ENCODE measurements around the gene ALX4.

ALX4 gene

DNA sequence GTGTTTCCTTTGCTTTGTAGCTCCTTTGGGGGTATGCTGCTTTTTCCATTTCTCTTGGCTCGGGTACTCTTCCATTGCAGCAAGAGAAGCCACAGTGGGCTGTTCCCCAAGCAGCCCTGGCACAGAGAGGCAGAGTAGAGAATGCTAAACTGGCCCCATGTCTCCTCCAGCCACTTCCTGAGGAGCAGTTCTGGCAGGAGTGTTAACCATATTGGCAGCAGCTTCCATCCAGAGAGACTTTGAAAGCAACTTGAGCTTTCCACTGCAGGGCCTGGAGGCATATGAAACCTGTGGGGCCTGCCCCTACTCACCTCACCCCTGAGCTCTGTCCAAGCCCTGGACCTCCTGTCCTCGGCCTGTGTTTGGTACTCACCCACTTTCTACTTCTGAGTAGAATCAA lies 61.8 kb downstream of the ALX4 start:
- no peak overlapping the region for H3K27ac ChIP-seq (ENCODE audit: low read depth, low read length)
- no peak overlapping the region for H3K9ac ChIP-seq (ENCODE audit: low read depth in 1 of 2, low read length in 2 of 2)
- H3K9me3 ChIP-seq (ENCODE audit: control insufficient read depth in 1 of 2, low read length in 2 of 2) = peaks cover 5 to 15% of the 10 kb centered on the region in 2 donors
- no peaks in the 10 kb centered on the region for H3K4me1 ChIP-seq (ENCODE audit: control insufficient read depth in 1 of 2, insufficient read depth in 2 of 2, low read length in 2 of 2)
- H3K36me3 ChIP-seq (ENCODE audit: control insufficient read depth in 1 of 2, insufficient read depth in 2 of 2, low read length in 2 of 2) = peaks cover 16 to 17% of the 10 kb centered on the region in 2 donors
- H3K27me3 ChIP-seq (ENCODE audit: control insufficient read depth in 1 of 2, insufficient read depth in 2 of 2, low read length in 2 of 2) = no peaks in the 10 kb centered on the region
- H3K4me3 ChIP-seq (ENCODE audit: low read depth in 1 of 2, low read length in 2 of 2) = no peak overlapping the region

GRCh38 chr11:44247508-44247907 lies 62.4 kb downstream of the ALX4 start:
- Histone ChIP-seq H3K4me3 (ENCODE audit: low read depth in 1 of 2, low read length in 2 of 2) (no peak overlapping the region), H3K9ac (ENCODE audit: low read depth in 1 of 2, low read length in 2 of 2) (no peak overlapping the region), H3K36me3 (ENCODE audit: control insufficient read depth in 1 of 2, insufficient read depth in 2 of 2, low read length in 2 of 2) (peaks cover 16 to 17% of the 10 kb centered on the region in 2 donors), H3K9me3 (ENCODE audit: control insufficient read depth in 1 of 2, low read length in 2 of 2) (peaks cover 0 to 9% of the 10 kb centered on the region in 2 donors), H3K27me3 (ENCODE audit: control insufficient read depth in 1 of 2, insufficient read depth in 2 of 2, low read length in 2 of 2) (no peaks in the 10 kb centered on the region), H3K27ac (ENCODE audit: low read depth, low read length) (no peak overlapping the region), H3K4me1 (ENCODE audit: control insufficient read depth in 1 of 2, insufficient read depth in 2 of 2, low read length in 2 of 2) (no peaks in the 10 kb centered on the region)

DNA sequence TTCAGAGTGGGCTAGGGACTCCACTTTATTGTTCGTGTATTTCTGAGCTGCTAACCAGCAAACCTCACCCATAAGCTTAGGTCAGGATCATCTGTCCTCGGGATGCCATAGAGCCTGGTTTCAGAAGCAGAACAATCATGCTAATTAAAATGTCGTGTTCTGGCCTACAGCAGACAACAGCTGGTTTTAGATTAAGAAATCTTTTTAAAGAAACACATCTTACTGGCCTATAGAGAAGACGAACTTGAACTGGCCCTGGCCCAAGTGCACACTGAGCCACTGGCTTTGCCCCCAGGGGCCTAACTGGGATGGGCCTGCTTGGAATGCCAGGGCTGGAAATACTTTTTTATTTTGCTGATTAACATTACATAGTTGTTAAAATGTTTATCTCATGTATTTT lies 63.2 kb downstream of the ALX4 start:
- Histone ChIP-seq H3K27ac (ENCODE audit: low read depth, low read length) (no peak overlapping the region), H3K27me3 (ENCODE audit: control insufficient read depth in 1 of 2, insufficient read depth in 2 of 2, low read length in 2 of 2) (no peaks in the 10 kb centered on the region), H3K9ac (ENCODE audit: low read depth in 1 of 2, low read length in 2 of 2) (no peak overlapping the region), H3K9me3 (ENCODE audit: control insufficient read depth in 1 of 2, low read length in 2 of 2) (peaks cover 0 to 1% of the 10 kb centered on the region in 2 donors), H3K36me3 (ENCODE audit: control insufficient read depth in 1 of 2, insufficient read depth in 2 of 2, low read length in 2 of 2) (peaks cover 16 to 23% of the 10 kb centered on the region in 2 donors), H3K4me1 (ENCODE audit: control insufficient read depth in 1 of 2, insufficient read depth in 2 of 2, low read length in 2 of 2) (no peaks in the 10 kb centered on the region), H3K4me3 (ENCODE audit: low read depth in 1 of 2, low read length in 2 of 2) (no peak overlapping the region)

DNA sequence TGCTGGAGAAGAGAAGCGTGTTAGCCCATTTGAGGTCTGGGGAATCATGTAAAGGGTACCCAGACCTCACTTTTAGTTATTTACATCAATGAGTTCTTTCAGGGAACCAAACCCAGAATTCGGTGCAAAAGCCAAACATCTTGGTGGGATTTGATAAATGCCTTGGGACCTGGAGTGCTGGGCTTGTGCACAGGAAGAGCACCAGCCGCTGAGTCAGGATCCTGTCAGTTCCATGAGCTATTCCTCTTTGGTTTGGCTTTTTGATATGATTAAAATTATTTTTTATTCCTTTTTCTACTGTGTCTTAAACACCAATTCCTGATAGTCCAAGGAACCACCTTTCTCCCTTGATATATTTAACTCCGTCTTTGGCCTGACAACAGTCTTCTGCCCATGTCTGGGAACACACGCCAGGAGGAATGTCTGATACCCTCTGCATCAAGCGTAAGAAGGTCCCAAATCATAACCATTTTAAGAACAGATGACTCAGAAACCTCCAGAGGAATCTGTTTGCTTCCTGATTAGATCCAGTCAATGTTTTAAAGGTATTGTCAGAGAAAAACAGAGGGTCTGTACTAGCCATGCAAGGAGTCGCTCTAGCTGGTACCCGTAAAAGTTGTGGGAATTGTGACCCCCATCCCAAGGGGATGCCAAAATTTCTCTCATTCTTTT lies 65.2 kb downstream of the ALX4 start:
- Histone ChIP-seq H3K4me3 (ENCODE audit: low read depth in 1 of 2, low read length in 2 of 2) (no peak overlapping the region), H3K27me3 (ENCODE audit: control insufficient read depth in 1 of 2, insufficient read depth in 2 of 2, low read length in 2 of 2) (no peaks in the 10 kb centered on the region), H3K4me1 (ENCODE audit: control insufficient read depth in 1 of 2, insufficient read depth in 2 of 2, low read length in 2 of 2) (no peaks in the 10 kb centered on the region), H3K9me3 (ENCODE audit: control insufficient read depth in 1 of 2, low read length in 2 of 2) (no peaks in the 10 kb centered on the region), H3K27ac (ENCODE audit: low read depth, low read length) (no peak overlapping the region), H3K9ac (ENCODE audit: low read depth in 1 of 2, low read length in 2 of 2) (no peak overlapping the region), H3K36me3 (ENCODE audit: control insufficient read depth in 1 of 2, insufficient read depth in 2 of 2, low read length in 2 of 2) (peaks cover 12 to 31% of the 10 kb centered on the region in 2 donors)

- Histone ChIP-seq H3K9ac (ENCODE audit: low read depth in 1 of 2, low read length in 2 of 2) (no peak overlapping the region), H3K4me3 (ENCODE audit: low read depth in 1 of 2, low read length in 2 of 2) (no peak overlapping the region), H3K9me3 (ENCODE audit: control insufficient read depth in 1 of 2, low read length in 2 of 2) (no peaks in the 10 kb centered on the region), H3K27ac (ENCODE audit: low read depth, low read length) (no peak overlapping the region), H3K27me3 (ENCODE audit: control insufficient read depth in 1 of 2, insufficient read depth in 2 of 2, low read length in 2 of 2) (no peaks in the 10 kb centered on the region), H3K4me1 (ENCODE audit: control insufficient read depth in 1 of 2, insufficient read depth in 2 of 2, low read length in 2 of 2) (no peaks in the 10 kb centered on the region), H3K36me3 (ENCODE audit: control insufficient read depth in 1 of 2, insufficient read depth in 2 of 2, low read length in 2 of 2) (peaks cover 12 to 32% of the 10 kb centered on the region in 2 donors)
Observed at GRCh38 chr11:44243595-44244343, 66.2 kb downstream of the ALX4 start.

DNA sequence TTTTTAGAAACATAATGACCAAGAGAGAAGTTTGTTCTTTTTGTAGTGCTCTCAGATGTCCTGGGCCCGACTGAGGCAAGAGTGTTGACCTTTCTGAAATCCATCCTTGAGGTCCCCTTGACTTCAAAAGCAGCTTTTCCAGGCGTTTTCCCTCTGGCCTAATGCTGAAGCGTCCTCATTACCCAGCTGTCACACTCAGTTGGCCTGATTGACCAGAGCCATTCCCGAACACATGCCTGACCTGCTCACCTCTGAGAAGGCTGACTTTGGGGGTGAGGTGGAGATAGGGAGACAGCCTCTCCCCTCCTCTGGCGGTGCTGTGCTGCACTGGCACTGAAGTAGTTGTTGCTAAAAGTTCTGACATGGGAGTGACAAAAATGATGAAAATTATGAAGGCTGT lies 66.9 kb downstream of the ALX4 start:
- H3K27me3 ChIP-seq (ENCODE audit: control insufficient read depth in 1 of 2, insufficient read depth in 2 of 2, low read length in 2 of 2) = no peaks in the 10 kb centered on the region
- H3K9ac ChIP-seq (ENCODE audit: low read depth in 1 of 2, low read length in 2 of 2) = no peak overlapping the region
- H3K36me3 ChIP-seq (ENCODE audit: control insufficient read depth in 1 of 2, insufficient read depth in 2 of 2, low read length in 2 of 2) = peaks cover 12 to 27% of the 10 kb centered on the region in 2 donors
- H3K27ac ChIP-seq (ENCODE audit: low read depth, low read length) = no peak overlapping the region
- H3K4me1 ChIP-seq (ENCODE audit: control insufficient read depth in 1 of 2, insufficient read depth in 2 of 2, low read length in 2 of 2) = no peaks in the 10 kb centered on the region
- no peak overlapping the region for H3K4me3 ChIP-seq (ENCODE audit: low read depth in 1 of 2, low read length in 2 of 2)
- no peaks in the 10 kb centered on the region for H3K9me3 ChIP-seq (ENCODE audit: control insufficient read depth in 1 of 2, low read length in 2 of 2)

- Histone ChIP-seq H3K4me1 (ENCODE audit: control insufficient read depth in 1 of 2, insufficient read depth in 2 of 2, low read length in 2 of 2) (no peaks in the 10 kb centered on the region), H3K9ac (ENCODE audit: low read depth in 1 of 2, low read length in 2 of 2) (no peak overlapping the region), H3K27me3 (ENCODE audit: control insufficient read depth in 1 of 2, insufficient read depth in 2 of 2, low read length in 2 of 2) (no peaks in the 10 kb centered on the region), H3K9me3 (ENCODE audit: control insufficient read depth in 1 of 2, low read length in 2 of 2) (no peaks in the 10 kb centered on the region), H3K4me3 (ENCODE audit: low read depth in 1 of 2, low read length in 2 of 2) (no peak overlapping the region), H3K36me3 (ENCODE audit: control insufficient read depth in 1 of 2, insufficient read depth in 2 of 2, low read length in 2 of 2) (peaks cover 10 to 33% of the 10 kb centered on the region in 2 donors), H3K27ac (ENCODE audit: low read depth, low read length) (no peak overlapping the region)
Observed at GRCh38 chr11:44241851-44242250, 68.1 kb downstream of the ALX4 start.

DNA sequence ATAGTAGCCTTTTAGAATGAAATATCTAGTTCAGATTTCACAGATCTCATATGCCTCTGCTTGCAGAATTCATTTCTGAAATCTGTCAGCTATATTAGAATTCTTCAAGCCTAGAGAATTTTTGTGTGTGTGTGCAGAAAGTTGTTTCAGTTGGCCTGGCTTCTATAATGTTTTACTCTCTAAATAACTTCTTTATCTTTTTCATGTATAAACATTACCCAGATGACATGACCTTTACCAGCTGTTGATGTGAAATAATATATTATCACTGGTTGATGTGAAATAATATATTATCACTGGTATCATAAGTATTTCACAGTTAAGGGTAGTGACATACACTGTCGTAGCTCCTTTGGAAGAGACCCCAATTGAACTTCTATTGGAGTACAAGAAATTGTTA lies 72.8 kb downstream of the ALX4 start:
- H3K27ac ChIP-seq (ENCODE audit: low read depth, low read length) = no peak overlapping the region
- H3K9me3 ChIP-seq (ENCODE audit: control insufficient read depth in 1 of 2, low read length in 2 of 2) = no peaks in the 10 kb centered on the region
- no peak overlapping the region for H3K4me3 ChIP-seq (ENCODE audit: low read depth in 1 of 2, low read length in 2 of 2)
- H3K4me1 ChIP-seq (ENCODE audit: control insufficient read depth in 1 of 2, insufficient read depth in 2 of 2, low read length in 2 of 2) = no peaks in the 10 kb centered on the region
- H3K36me3 ChIP-seq (ENCODE audit: control insufficient read depth in 1 of 2, insufficient read depth in 2 of 2, low read length in 2 of 2) = peaks cover 11 to 30% of the 10 kb centered on the region in 2 donors
- no peak overlapping the region for H3K9ac ChIP-seq (ENCODE audit: low read depth in 1 of 2, low read length in 2 of 2)
- H3K27me3 ChIP-seq (ENCODE audit: control insufficient read depth in 1 of 2, insufficient read depth in 2 of 2, low read length in 2 of 2) = no peaks in the 10 kb centered on the region

- no peak overlapping the region for H3K27ac ChIP-seq (ENCODE audit: low read depth, low read length)
- H3K9me3 ChIP-seq (ENCODE audit: control insufficient read depth in 1 of 2, low read length in 2 of 2) = no peaks in the 10 kb centered on the region
- no peaks in the 10 kb centered on the region for H3K27me3 ChIP-seq (ENCODE audit: control insufficient read depth in 1 of 2, insufficient read depth in 2 of 2, low read length in 2 of 2)
- H3K4me1 ChIP-seq (ENCODE audit: control insufficient read depth in 1 of 2, insufficient read depth in 2 of 2, low read length in 2 of 2) = no peaks in the 10 kb centered on the region
- no peak overlapping the region for H3K4me3 ChIP-seq (ENCODE audit: low read depth in 1 of 2, low read length in 2 of 2)
- no peak overlapping the region for H3K9ac ChIP-seq (ENCODE audit: low read depth in 1 of 2, low read length in 2 of 2)
- peaks cover 11 to 23% of the 10 kb centered on the region in 2 donors for H3K36me3 ChIP-seq (ENCODE audit: control insufficient read depth in 1 of 2, insufficient read depth in 2 of 2, low read length in 2 of 2)
Observed at GRCh38 chr11:44236296-44236695, 73.6 kb downstream of the ALX4 start.

GRCh38 chr11:44235765-44236201 lies 74.2 kb downstream of the ALX4 start:
- no peaks in the 10 kb centered on the region for H3K4me1 ChIP-seq (ENCODE audit: control insufficient read depth in 1 of 2, insufficient read depth in 2 of 2, low read length in 2 of 2)
- no peak overlapping the region for H3K9ac ChIP-seq (ENCODE audit: low read depth in 1 of 2, low read length in 2 of 2)
- H3K4me3 ChIP-seq (ENCODE audit: low read depth in 1 of 2, low read length in 2 of 2) = no peak overlapping the region
- H3K9me3 ChIP-seq (ENCODE audit: control insufficient read depth in 1 of 2, low read length in 2 of 2) = no peaks in the 10 kb centered on the region
- H3K27me3 ChIP-seq (ENCODE audit: control insufficient read depth in 1 of 2, insufficient read depth in 2 of 2, low read length in 2 of 2) = no peaks in the 10 kb centered on the region
- peaks cover 11 to 22% of the 10 kb centered on the region in 2 donors for H3K36me3 ChIP-seq (ENCODE audit: control insufficient read depth in 1 of 2, insufficient read depth in 2 of 2, low read length in 2 of 2)
- H3K27ac ChIP-seq (ENCODE audit: low read depth, low read length) = no peak overlapping the region

Measured in duodenal mucosa (tissue), 2 donors.